GM13976 (cell line): ENCODE measurements around the gene UQCC2.

Source experiments
- DNase-seq: peaks from one replicate; pipeline ENCODE4 v3.0.0; 2012; ENCODE audit warnings: low spot score
- in situ Hi-C: fragments of 300-500 bp; cut with MboI; formaldehyde crosslinking; loops from one replicate; pipeline ENCODE4 v1.12.0; 2022; ENCODE audit warnings: low sequenced_read_pairs, mixed read lengths, inconsistent platforms; ENCODE audit not compliant: unreplicated experiment
- TF ChIP-seq, protein P1 (sequence below): IDR thresholded peaks from 2 replicates; pipeline ENCODE4 v1.5.1; 2012; ENCODE audit warnings: borderline replicate concordance, mild to moderate bottlenecking; ENCODE audit not compliant: insufficient read depth; ENCODE audit errors: extremely low read depth, missing control alignments, control extremely low read depth

Gene UQCC2

GRCh38 chr6:33723371-33724085 lies 12.0 kb upstream of the UQCC2 start:
- TF ChIP-seq, protein P1, sequence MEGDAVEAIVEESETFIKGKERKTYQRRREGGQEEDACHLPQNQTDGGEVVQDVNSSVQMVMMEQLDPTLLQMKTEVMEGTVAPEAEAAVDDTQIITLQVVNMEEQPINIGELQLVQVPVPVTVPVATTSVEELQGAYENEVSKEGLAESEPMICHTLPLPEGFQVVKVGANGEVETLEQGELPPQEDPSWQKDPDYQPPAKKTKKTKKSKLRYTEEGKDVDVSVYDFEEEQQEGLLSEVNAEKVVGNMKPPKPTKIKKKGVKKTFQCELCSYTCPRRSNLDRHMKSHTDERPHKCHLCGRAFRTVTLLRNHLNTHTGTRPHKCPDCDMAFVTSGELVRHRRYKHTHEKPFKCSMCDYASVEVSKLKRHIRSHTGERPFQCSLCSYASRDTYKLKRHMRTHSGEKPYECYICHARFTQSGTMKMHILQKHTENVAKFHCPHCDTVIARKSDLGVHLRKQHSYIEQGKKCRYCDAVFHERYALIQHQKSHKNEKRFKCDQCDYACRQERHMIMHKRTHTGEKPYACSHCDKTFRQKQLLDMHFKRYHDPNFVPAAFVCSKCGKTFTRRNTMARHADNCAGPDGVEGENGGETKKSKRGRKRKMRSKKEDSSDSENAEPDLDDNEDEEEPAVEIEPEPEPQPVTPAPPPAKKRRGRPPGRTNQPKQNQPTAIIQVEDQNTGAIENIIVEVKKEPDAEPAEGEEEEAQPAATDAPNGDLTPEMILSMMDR: no peak
- DNase-seq: no peak
- in situ Hi-C loops: no loop called here

DNA sequence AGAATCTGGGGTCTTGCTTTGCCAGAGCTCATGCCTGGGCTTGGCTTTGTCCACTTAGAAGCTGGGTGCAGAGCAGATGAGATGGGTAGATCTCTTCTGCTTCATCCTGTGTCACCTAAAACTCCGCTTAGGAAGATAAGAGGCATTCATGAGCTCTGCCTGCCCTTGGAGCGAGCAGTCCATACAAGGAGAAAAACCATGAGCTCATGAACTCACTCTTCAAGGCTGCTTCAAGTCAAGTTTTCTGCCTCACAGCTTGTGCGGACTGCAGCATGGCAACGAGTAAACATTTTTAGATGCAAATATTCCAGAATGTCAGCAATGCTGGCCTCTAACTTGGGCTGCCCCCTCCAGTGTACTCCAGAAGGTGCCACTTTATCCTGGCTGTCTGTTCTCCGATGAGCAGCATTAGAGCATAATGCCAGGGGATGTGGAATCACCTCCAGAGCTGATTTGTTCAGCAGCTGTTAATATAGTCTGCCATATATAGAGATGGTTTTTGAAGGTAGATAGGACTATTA lies 10.7 kb upstream of the UQCC2 start:
- DNase-seq: no peak
- in situ Hi-C loops: no loop called here
- TF ChIP-seq, protein P1: no peak

GRCh38 chr6:33721508-33721907 lies 10.0 kb upstream of the UQCC2 start:
- in situ Hi-C loops: no loop called here
- DNase-seq: no peak
- TF ChIP-seq, protein P1: no peak

- TF ChIP-seq, protein P1: no peak
- DNase-seq: no peak
Measured at GRCh38 chr6:33720998-33721397, 9.5 kb upstream of the UQCC2 start.

DNA sequence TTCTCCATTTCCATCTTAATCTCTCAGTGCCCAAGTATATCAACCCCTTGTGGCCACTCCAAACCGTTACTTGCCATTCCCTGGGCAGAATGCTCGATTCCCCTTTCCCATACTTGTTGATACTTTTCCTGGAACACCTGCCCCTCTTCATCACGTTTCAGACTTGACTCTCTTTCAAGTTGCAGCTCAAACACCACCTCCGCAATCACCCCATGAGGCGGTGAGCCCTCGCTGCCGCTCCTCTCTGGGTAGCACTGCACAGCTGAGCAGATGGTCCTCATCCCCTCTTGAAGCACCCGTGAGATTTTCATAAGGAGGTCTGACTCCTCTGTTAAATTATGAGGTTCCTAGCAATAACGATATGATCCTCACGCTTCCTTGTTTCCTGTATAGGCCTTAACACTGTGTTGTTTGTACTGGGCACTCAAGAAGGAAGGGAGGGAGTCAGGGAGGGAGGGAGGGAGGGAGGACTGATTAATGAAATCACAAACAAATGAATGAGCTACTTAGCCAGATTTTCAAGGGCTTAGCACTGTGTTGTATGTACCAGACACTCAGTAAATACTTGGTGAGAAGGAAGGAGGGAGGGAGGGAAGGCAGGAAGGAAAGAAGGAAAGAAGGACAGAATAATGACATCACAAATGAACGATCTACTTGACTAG lies 8.0 kb upstream of the UQCC2 start:
- in situ Hi-C loops: no loop called here
- TF ChIP-seq, protein P1: no peak
- no peak for DNase-seq

More at GRCh38 chr6:33720998-33721397, 9.5 kb upstream of the UQCC2 start:
- in situ Hi-C loops: no loop called here

DNA sequence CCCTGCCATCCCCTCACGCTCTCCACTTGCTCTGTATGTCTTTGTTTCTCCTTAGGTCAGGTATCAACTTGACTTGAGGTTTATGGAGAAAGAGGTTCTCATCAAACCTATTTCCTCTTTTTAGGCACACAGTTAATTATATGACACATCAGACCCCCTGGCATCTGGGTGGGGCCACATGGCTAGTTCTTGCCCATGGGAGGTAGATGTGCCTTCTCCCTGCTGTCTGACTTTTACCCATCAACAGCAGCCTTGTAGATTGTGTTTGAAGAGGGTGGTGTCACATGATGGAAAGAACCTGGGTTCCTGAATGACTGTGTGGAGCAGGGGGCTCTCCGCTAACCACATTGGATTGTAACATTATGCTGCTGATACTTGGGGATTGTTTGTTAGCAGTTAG lies 7.2 kb upstream of the UQCC2 start:
- in situ Hi-C loops: no loop called here
- TF ChIP-seq, protein P1: no peak
- no peak for DNase-seq
